C4-2B (cell line): ENCODE results near the gene CCNG1.
A peak's percentile ranks its signal among the peaks of the same experiment; 100 is the strongest.

Experiments
- H3K27ac ChIP-seq: fragments of 450-650 bp; 2 replicates; pipeline ENCODE4 v1.5.1; 2017
- ZFX ChIP-seq: fragments of 450-650 bp; IDR thresholded peaks from 2 replicates; pipeline ENCODE4 v1.6.1; 2017
- TF ChIP-seq, protein P1 (sequence below): fragments of 450-650 bp; conservative IDR thresholded peaks from 2 replicates; pipeline ENCODE4 v1.5.1; 2017; ENCODE audit warnings: mild to moderate bottlenecking

Gene CCNG1

DNA sequence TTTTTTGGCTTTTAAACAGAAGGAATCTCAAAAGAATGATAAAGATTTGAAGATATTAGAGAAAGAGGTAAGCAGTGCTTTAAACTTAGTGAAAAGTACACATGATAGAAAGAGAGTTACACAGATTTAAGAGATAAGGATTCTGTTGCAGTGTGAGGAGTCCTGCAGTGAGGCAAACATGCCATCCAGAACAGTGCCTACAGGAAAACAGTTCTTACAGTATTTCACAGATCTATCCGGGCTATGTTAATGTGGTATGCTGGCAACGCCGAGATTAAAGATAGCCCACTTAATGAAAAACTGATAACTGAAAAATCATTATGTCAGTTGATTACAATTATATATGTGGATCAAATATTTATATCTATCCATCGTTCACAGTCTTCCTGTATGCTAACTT lies 30.3 kb downstream of the CCNG1 start:
- no peak for TF ChIP-seq ZFX
- no peak overlapping the region for H3K27ac ChIP-seq

DNA sequence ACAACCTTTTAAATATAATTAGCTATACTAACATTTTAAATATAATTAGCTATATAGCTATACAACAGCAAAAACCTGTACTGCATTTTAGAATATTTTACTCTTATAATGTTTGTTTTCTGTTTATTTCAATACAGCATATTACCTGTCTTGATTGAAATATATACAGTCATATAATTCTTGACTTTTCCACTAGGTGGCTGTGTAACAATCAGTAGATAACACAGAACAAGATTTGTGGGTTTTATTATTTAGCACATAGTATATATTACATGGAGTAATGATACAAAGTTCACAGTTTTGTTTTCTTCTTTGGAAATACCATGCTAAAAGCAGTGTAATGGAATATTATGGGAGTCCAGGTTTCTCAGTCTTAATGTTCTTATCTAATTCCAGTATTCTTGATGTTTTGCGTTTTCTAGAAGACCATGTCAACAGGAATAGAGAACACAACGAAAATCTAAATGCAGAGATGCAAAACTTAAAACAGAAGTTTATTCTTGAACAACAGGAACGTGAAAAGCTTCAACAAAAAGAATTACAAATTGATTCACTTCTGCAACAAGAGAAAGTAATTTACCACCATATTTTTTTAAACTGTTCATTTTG lies 36.3 kb downstream of the CCNG1 start:
- H3K27ac ChIP-seq = no peak overlapping the region
- TF ChIP-seq ZFX = no peak
- TF ChIP-seq, protein P1, sequence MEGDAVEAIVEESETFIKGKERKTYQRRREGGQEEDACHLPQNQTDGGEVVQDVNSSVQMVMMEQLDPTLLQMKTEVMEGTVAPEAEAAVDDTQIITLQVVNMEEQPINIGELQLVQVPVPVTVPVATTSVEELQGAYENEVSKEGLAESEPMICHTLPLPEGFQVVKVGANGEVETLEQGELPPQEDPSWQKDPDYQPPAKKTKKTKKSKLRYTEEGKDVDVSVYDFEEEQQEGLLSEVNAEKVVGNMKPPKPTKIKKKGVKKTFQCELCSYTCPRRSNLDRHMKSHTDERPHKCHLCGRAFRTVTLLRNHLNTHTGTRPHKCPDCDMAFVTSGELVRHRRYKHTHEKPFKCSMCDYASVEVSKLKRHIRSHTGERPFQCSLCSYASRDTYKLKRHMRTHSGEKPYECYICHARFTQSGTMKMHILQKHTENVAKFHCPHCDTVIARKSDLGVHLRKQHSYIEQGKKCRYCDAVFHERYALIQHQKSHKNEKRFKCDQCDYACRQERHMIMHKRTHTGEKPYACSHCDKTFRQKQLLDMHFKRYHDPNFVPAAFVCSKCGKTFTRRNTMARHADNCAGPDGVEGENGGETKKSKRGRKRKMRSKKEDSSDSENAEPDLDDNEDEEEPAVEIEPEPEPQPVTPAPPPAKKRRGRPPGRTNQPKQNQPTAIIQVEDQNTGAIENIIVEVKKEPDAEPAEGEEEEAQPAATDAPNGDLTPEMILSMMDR = peak; percentile 63

DNA sequence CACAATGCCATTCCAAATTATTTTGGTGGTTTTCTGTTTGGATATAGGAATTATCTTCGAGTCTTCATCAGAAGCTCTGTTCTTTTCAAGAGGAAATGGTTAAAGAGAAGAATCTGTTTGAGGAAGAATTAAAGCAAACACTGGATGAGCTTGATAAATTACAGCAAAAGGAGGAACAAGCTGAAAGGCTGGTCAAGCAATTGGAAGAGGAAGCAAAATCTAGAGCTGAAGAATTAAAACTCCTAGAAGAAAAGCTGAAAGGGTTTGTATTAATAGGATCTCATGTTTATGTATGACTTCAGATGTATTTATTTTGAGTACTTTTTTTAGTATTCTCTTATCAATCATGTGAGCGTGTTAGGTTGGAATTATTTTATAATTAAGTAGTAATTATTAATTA lies 38.0 kb downstream of the CCNG1 start:
- H3K27ac ChIP-seq = no peak overlapping the region
- no peak for TF ChIP-seq ZFX
- TF ChIP-seq, protein P1 = no peak

DNA sequence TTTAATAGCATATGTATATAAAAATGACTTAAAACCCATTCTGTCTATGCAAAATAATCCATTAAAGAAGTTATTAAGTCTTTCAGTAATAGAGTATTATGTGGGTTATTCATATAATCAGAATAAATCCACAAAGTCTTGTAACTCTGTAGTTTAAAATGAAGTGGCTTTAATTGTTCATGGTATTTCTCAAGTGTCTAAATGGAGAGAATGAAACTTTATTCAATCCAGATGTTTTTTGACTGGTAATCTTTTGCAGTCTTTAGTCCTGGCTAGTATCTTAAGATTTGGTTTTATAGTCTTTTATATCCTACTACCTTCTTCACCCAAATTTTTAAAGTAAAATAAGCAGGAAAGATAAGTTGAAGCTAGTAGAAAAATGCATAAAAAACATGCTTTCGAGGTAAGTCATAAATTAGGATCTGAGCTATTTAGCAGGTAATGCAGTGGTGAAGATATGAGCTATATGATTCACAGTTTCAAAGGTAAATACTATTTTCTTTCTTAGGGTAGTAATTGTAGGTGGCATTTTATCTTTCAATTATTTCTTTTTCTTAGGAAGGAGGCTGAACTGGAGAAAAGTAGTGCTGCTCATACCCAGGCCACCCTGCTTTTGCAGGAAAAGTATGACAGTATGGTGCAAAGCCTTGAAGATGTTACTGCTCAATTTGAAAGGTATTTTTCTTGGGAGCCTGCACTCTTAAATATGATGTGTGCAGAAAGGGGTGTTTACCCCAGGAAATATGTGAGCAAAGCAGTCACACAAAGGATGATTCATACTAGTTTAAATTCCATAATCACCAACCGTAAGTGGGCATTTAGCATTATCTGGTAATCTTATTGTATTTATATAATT lies 41.0 kb downstream of the CCNG1 start:
- no peak overlapping the region for H3K27ac ChIP-seq

DNA sequence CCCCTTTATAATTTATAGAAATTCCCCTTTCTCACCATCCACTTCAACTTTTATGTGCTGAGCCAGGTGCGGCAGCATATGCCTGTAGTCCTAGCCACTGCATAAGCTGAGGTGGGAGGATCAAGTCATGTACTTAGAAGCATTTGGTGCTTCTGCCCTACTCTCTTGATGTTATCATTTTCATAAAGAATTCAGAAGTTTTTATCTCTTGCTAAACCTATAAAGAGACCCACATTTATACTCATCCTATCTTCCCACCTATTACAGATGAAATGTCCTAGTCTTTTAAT lies 41.5 kb downstream of the CCNG1 start:
- TF ChIP-seq, protein P1 = no peak
- no peak for TF ChIP-seq ZFX
- no peak overlapping the region for H3K27ac ChIP-seq

More for the DNA sequence above, 41.0 kb downstream of the CCNG1 start:
- TF ChIP-seq, protein P1 = no peak
- TF ChIP-seq ZFX = no peak

DNA sequence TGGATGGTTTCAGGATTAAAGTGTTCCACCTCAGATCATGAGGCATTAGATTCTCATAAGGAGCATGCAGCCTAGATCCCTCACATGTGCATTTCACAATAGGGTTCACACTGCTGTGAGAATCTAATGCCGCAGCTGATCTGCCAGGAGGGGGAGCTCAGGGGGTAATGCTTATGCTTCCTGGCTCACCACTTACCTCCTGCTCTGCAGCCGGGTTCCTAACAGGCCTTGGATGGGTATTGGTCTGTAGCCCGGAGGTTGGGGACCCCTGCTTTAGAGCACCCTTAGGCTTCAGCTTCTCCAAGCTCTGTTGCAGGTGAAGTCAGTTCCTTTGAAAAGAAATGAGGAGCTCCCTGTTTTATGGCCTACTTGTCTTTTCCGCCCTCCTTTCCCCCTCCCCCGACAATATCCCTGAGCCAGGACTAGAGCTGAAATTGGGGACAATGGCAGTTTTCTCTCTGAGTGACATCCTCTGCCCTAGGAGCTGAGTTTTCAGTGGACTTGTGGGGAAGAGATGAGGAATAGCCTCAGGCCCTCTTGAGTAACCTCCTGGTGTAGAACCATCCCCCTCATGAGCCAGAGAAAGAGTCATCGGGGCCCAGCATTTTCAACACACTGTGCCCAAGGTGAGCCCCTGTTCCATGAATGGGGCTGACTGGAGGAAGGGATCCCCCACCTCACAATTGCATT lies 51.8 kb downstream of the CCNG1 start:
- no peak overlapping the region for H3K27ac ChIP-seq
- no peak for TF ChIP-seq ZFX
- TF ChIP-seq, protein P1 = peak; percentile 8; the same call in 1 of the 2 replicates

DNA sequence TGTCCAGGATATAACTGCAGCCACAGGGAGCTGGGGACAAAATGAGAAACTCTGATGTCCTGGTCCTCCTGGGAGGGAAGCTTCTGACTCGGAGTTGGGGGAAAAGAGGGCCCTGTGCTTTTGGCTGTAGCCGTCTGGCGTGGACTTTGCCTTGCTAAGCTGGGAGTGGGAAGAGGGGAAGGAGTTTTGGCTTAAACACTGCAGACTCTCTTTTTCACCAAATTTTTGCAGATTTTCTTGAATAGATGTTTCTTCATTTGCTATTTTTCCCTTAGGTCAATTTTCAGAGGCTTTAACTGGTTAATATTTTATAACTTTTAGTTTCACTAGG lies 52.3 kb downstream of the CCNG1 start:
- no peak overlapping the region for H3K27ac ChIP-seq
- TF ChIP-seq, protein P1 = no peak
- TF ChIP-seq ZFX = no peak
